Bronchial epithelial cell (primary cell): ENCODE data around the gene RALGPS1. TPM values are rescaled to one million over a fixed set of nuclear protein-coding genes. Genes with fewer than 3 reads are reported as not detected.

Source experiments
- DNase-seq: peaks from one replicate; pipeline ENCODE4 v3.0.0-alpha.2; 2010; ENCODE audit warnings: low read depth
- FAIRE-seq: peaks from 2 replicates; lab custom pipeline; 2011; peaks lifted over from hg19 to GRCh38; lab: Jason Lieb, UNC
- H3K27me3 ChIP-seq: 2 replicates; pipeline ENCODE4 v1.5.1; 2011; ENCODE audit warnings: low read length; ENCODE audit not compliant: control insufficient read depth, insufficient read depth
- H3K36me3 ChIP-seq: 2 replicates; pipeline ENCODE4 v1.5.1; 2011; ENCODE audit warnings: low read length; ENCODE audit not compliant: control insufficient read depth, insufficient read depth
- H3K4me3 ChIP-seq: 2 replicates; pipeline ENCODE4 v1.5.1; 2011; ENCODE audit warnings: mild to moderate bottlenecking, low read depth, low read length, control low read depth
- CTCF ChIP-seq: IDR thresholded peaks from 2 replicates; pipeline ENCODE4 v1.5.1; 2011; ENCODE audit warnings: mild to moderate bottlenecking, moderate library complexity, low read length, control low read depth, inconsistent platforms; ENCODE audit not compliant: insufficient read depth, severe bottlenecking
- total RNA-seq: library from RNA; depleted of rRNA; stranded (reverse); fragments of >200 nt; gene quantifications from 2 replicates; pipeline ENCODE4 v1.2.1, GENCODE V29; 2014

RALGPS1 gene
- total RNA-seq, 1 donor from 2014 or later: 3.2 TPM

- no peak for FAIRE-seq
- peaks cover 14% of the 10 kb centered on the region for H3K36me3 ChIP-seq
- H3K27me3 ChIP-seq: no peaks in the 10 kb centered on the region
- TF ChIP-seq CTCF: no peak
- DNase-seq: no peak
- no peak overlapping the region for H3K4me3 ChIP-seq
Measured at GRCh38 chr9:126883636-126884035, 30.9 kb upstream of the RALGPS1 start.

GRCh38 chr9:126885131-126885641 lies 29.4 kb upstream of the RALGPS1 start:
- FAIRE-seq: no peak

GRCh38 chr9:126886034-126886822 lies 28.4 kb upstream of the RALGPS1 start:
- no peaks in the 10 kb centered on the region for H3K27me3 ChIP-seq
- no peak for FAIRE-seq
- no peaks in the 10 kb centered on the region for H3K36me3 ChIP-seq
- no peak for DNase-seq
- TF ChIP-seq CTCF: no peak
- no peak overlapping the region for H3K4me3 ChIP-seq

More at GRCh38 chr9:126885131-126885641, 29.4 kb upstream of the RALGPS1 start:
- Histone ChIP-seq H3K27me3 (no peaks in the 10 kb centered on the region), H3K4me3 (no peak overlapping the region), H3K36me3 (peaks cover 7% of the 10 kb centered on the region)
- TF ChIP-seq CTCF: no peak
- DNase-seq: no peak

- FAIRE-seq (no peak), DNase-seq (no peak)
- Histone ChIP-seq H3K27me3 (no peaks in the 10 kb centered on the region), H3K36me3 (no peaks in the 10 kb centered on the region), H3K4me3 (no peak overlapping the region)
- TF ChIP-seq CTCF: no peak
Measured at GRCh38 chr9:126886897-126887296, 27.7 kb upstream of the RALGPS1 start.

GRCh38 chr9:126891676-126892075 lies 22.9 kb upstream of the RALGPS1 start:
- H3K27me3 ChIP-seq: no peaks in the 10 kb centered on the region
- no peak for TF ChIP-seq CTCF
- no peak for FAIRE-seq
- no peak overlapping the region for H3K4me3 ChIP-seq
- no peaks in the 10 kb centered on the region for H3K36me3 ChIP-seq
- no peak for DNase-seq

- H3K36me3 ChIP-seq: no peaks in the 10 kb centered on the region
- H3K27me3 ChIP-seq: no peaks in the 10 kb centered on the region
- H3K4me3 ChIP-seq: no peak overlapping the region
- FAIRE-seq (no peak), DNase-seq (no peak)
- peak; percentile 26 for TF ChIP-seq CTCF
Measured at GRCh38 chr9:126893079-126893478, 21.5 kb upstream of the RALGPS1 start.
